ENCODE results near the gene MERTK. TPM values are rescaled to one million over a fixed set of nuclear protein-coding genes. Genes with fewer than 3 reads are reported as not detected.

MERTK gene
- total RNA-seq, 1 experiment from 2014 or later, result 2.1 TPM

DNA sequence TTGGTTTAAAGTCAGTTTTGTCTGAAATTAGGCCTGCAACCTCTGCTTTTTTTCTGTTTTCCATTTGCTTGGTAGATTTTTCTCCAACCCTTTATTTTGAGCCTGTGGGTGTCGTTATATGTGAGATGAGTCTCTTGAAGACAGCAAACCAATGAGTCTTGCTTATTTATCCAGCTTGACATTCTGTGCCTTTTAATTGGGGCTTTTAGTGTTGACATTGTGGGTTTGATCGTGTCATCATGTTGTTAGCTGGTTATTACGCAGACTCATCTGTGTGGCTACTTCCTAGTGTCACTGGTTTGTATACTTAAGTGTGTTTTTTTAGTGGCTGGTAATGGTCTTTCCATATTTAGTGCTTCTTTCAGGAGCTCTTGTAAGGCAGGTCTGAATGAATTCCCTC lies 175.5 kb downstream of the MERTK start:
- intact Hi-C loops (cut with micrococcal nuclease; ENCODE audit: unreplicated experiment), result no loop called here
- H3K27me3 Mint-ChIP-seq (ENCODE audit: unreplicated experiment), result no peaks in the 10 kb centered on the region
- CTCF ChIA-PET, result no interaction called here
- TF ChIP-seq, protein P1, sequence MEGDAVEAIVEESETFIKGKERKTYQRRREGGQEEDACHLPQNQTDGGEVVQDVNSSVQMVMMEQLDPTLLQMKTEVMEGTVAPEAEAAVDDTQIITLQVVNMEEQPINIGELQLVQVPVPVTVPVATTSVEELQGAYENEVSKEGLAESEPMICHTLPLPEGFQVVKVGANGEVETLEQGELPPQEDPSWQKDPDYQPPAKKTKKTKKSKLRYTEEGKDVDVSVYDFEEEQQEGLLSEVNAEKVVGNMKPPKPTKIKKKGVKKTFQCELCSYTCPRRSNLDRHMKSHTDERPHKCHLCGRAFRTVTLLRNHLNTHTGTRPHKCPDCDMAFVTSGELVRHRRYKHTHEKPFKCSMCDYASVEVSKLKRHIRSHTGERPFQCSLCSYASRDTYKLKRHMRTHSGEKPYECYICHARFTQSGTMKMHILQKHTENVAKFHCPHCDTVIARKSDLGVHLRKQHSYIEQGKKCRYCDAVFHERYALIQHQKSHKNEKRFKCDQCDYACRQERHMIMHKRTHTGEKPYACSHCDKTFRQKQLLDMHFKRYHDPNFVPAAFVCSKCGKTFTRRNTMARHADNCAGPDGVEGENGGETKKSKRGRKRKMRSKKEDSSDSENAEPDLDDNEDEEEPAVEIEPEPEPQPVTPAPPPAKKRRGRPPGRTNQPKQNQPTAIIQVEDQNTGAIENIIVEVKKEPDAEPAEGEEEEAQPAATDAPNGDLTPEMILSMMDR (IDR thresholded peaks at IDR 0.05; ENCODE audit: unreplicated experiment), result no peak
- no TSS peak for BruUV-seq (replicated peaks)
- H3K27ac Mint-ChIP-seq (ENCODE audit: unreplicated experiment), result peak overlapping the region; percentile 82
- peak overlapping the region; percentile 32 for H3K4me3 Mint-ChIP-seq (ENCODE audit: low read depth, unreplicated experiment)
- H3K9me3 Mint-ChIP-seq (ENCODE audit: low read depth, unreplicated experiment), result peaks cover 4% of the 10 kb centered on the region
- DNase-seq, result no peak
- H3K36me3 Mint-ChIP-seq (ENCODE audit: insufficient read depth, unreplicated experiment), result peaks cover 47% of the 10 kb centered on the region
- H3K4me1 Mint-ChIP-seq (ENCODE audit: low read depth, unreplicated experiment), result peaks cover 32% of the 10 kb centered on the region

DNA sequence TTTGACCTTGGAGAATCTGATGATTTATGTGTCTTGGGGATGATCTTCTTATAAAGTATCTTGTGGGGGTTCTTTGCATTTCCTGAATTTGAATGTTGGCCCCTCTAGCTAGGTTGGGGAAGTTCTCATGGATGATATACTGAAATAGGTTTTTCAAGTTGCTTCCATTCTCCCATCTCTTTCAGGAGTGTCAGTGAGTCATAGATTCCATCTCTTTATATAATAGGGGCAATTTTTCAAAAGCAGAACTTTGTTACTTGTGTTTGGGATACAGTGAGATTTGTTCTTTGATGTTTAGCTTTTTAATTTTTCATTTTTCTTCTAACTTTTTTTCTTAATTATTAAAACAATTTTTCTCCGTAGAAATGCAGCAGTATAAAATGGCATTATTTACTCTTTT lies 176.1 kb downstream of the MERTK start:
- TF ChIP-seq, protein P1 (IDR thresholded peaks at IDR 0.05; ENCODE audit: unreplicated experiment), result no peak
- peaks cover 47% of the 10 kb centered on the region for H3K36me3 Mint-ChIP-seq (ENCODE audit: insufficient read depth, unreplicated experiment)
- DNase-seq, result no peak
- peaks cover 32% of the 10 kb centered on the region for H3K4me1 Mint-ChIP-seq (ENCODE audit: low read depth, unreplicated experiment)
- H3K9me3 Mint-ChIP-seq (ENCODE audit: low read depth, unreplicated experiment), result no peaks in the 10 kb centered on the region
- H3K27me3 Mint-ChIP-seq (ENCODE audit: unreplicated experiment), result no peaks in the 10 kb centered on the region
- CTCF ChIA-PET, result interaction anchor here (2.1 kb wide), 1 partner anchor 187 kb away, joined by 9 read pairs; no protein-coding TSS in a partner anchor
- intact Hi-C loops (cut with micrococcal nuclease; ENCODE audit: unreplicated experiment), result no loop called here
- H3K27ac Mint-ChIP-seq (ENCODE audit: unreplicated experiment), result peak overlapping the region; percentile 82
- peak overlapping the region; percentile 32 for H3K4me3 Mint-ChIP-seq (ENCODE audit: low read depth, unreplicated experiment)
- no TSS peak for BruUV-seq (replicated peaks)

DNA sequence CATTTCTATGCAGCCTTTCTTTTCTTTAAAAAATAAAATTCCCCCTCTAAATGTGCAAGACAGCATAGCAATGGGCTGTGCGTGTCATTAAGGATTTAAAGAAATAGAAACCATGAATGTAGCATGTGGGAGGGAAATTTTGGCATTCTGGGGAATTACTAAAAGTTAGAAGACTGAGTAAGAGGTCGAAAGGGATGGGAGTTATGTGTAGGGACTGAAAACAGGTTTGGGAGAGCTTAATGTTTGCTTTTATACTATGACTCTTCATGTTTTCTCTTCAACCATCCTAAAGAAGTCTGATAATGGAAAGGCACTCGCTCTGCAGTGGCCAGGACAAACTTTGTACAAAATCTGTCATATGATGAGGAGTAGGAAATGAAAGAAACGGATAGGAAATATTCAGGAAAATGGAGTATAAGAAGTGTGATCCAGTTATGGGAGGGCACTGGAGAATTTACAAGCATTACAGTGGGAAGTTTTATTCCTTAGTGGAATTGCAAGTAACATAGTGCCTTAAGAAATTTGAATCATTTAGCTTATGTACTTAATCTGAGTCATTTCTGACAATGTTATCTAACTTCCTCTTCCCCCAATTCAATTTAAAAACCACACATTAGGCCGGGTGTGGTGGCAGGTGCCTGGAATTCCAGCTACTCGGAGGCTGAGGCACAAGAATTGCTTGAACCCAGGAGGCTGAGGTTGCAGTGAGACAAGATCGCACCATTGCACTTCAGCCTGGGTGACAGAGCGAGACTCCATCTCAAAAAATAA lies 177.3 kb downstream of the MERTK start:
- Mint-ChIP-seq H3K27ac (ENCODE audit: unreplicated experiment) (peak overlapping the region; percentile 74), H3K36me3 (ENCODE audit: insufficient read depth, unreplicated experiment) (peaks cover 41% of the 10 kb centered on the region), H3K4me1 (ENCODE audit: low read depth, unreplicated experiment) (peaks cover 32% of the 10 kb centered on the region), H3K4me3 (ENCODE audit: low read depth, unreplicated experiment) (peak overlapping the region; percentile 40), H3K9me3 (ENCODE audit: low read depth, unreplicated experiment) (no peaks in the 10 kb centered on the region), H3K27me3 (ENCODE audit: unreplicated experiment) (no peaks in the 10 kb centered on the region)
- DNase-seq, result peak; percentile 58
- TF ChIP-seq, protein P1 (IDR thresholded peaks at IDR 0.05; ENCODE audit: unreplicated experiment), result no peak
- intact Hi-C loops (cut with micrococcal nuclease; ENCODE audit: unreplicated experiment), result no loop called here
- CTCF ChIA-PET, result interaction anchor here (0.6 to 2.1 kb wide), 6 partner anchors 21 to 358 kb away, joined by 3 to 9 read pairs (median 4); partner anchors contain the start of genes RGPD8 and TMEM87B
- BruUV-seq (replicated peaks), result no TSS peak

DNA sequence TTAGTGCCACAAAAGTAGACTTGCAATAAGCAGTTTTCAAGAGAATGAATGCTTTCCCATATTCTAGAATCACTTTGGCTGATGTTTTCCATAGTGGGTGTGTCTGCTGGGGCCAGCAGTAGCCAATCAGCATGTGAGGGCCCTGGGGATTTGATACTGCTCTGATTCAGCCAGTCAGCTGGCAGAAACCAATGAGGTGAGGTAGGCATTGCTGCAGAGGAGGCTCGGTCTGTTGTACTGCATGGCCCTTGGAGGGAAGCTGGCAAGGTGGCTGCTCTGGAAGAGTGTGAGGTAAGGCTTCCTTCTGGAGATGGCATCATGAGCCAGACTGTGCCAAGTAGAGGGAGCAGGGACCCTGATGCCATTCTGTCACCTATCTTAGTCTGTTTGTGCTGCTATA lies 179.4 kb downstream of the MERTK start:
- no TSS peak for BruUV-seq (replicated peaks)
- no peaks in the 10 kb centered on the region for H3K27me3 Mint-ChIP-seq (ENCODE audit: unreplicated experiment)
- no peak overlapping the region for H3K4me3 Mint-ChIP-seq (ENCODE audit: low read depth, unreplicated experiment)
- TF ChIP-seq, protein P1 (IDR thresholded peaks at IDR 0.05; ENCODE audit: unreplicated experiment), result no peak
- H3K27ac Mint-ChIP-seq (ENCODE audit: unreplicated experiment), result no peak overlapping the region
- CTCF ChIA-PET, result interaction anchor here (0.5 kb wide), 1 partner anchor 403 kb away, joined by 3 read pairs; no protein-coding TSS in a partner anchor
- H3K9me3 Mint-ChIP-seq (ENCODE audit: low read depth, unreplicated experiment), result no peaks in the 10 kb centered on the region
- no peak for DNase-seq
- intact Hi-C loops (cut with micrococcal nuclease; ENCODE audit: unreplicated experiment), result no loop called here
- peaks cover 57% of the 10 kb centered on the region for H3K36me3 Mint-ChIP-seq (ENCODE audit: insufficient read depth, unreplicated experiment)
- H3K4me1 Mint-ChIP-seq (ENCODE audit: low read depth, unreplicated experiment), result peaks cover 32% of the 10 kb centered on the region

Other genes starting within 250 kb of the MERTK start
- 64.5 and 67.5 TPM in 2 replicates for gene ANAPC1, start 14.4 kb upstream of the MERTK start, total RNA-seq (2022)
- 35.0 and 37.0 TPM in 2 replicates for gene TMEM87B, start 156.7 kb downstream of the MERTK start, total RNA-seq (2022)
- gene FBLN7, start 239.8 kb downstream of the MERTK start, total RNA-seq (2022), result 0.27 and 0.73 TPM in 2 replicates